22Rv1 (cell line): ENCODE measurements around the gene GFM1.

Experiments used
- H3K27ac ChIP-seq: fragments of 450-650 bp; 2 replicates; pipeline ENCODE4 v1.5.1; 2017
- CTCF ChIP-seq: fragments of 450-650 bp; IDR thresholded peaks from 2 replicates; pipeline ENCODE4 v1.5.1; 2017; ENCODE audit warnings: mild to moderate bottlenecking
- ZFX ChIP-seq: fragments of 450-650 bp; IDR thresholded peaks from 2 replicates; pipeline ENCODE4 v1.6.1; 2017; ENCODE audit warnings: antibody characterized with exemption, borderline replicate concordance

Gene GFM1

GRCh38 chr3:158700559-158700958 is 56.2 kb downstream of the GFM1 start:
- H3K27ac ChIP-seq, result no peak overlapping the region
- TF ChIP-seq CTCF (no peak), ZFX (no peak)

- TF ChIP-seq ZFX (no peak), CTCF (no peak)
- H3K27ac ChIP-seq, result no peak overlapping the region
Measured at GRCh38 chr3:158701420-158702065, 57.2 kb downstream of the GFM1 start.

GRCh38 chr3:158702815-158703481 is 58.6 kb downstream of the GFM1 start:
- H3K27ac ChIP-seq, result no peak overlapping the region
- TF ChIP-seq ZFX, result no peak
- no peak for TF ChIP-seq CTCF

GRCh38 chr3:158703566-158703965 is 59.2 kb downstream of the GFM1 start:
- no peak for TF ChIP-seq CTCF
- no peak for TF ChIP-seq ZFX
- no peak overlapping the region for H3K27ac ChIP-seq

- H3K27ac ChIP-seq, result no peak overlapping the region
Measured at GRCh38 chr3:158709666-158710083, 65.3 kb downstream of the GFM1 start.

GRCh38 chr3:158710601-158711000 is 66.3 kb downstream of the GFM1 start:
- no peak for TF ChIP-seq ZFX
- TF ChIP-seq CTCF, result no peak
- H3K27ac ChIP-seq, result no peak overlapping the region

More at GRCh38 chr3:158709666-158710083, 65.3 kb downstream of the GFM1 start:
- no peak for TF ChIP-seq ZFX

GRCh38 chr3:158711886-158712285 is 67.6 kb downstream of the GFM1 start:
- H3K27ac ChIP-seq, result no peak overlapping the region
- TF ChIP-seq ZFX (no peak), CTCF (no peak)
